Activated T-helper 17 cell treated with anti-CD3 and anti-CD28 coated beads, Interleukin-2, amount 50 U/mL, for 72 hours (primary cell): ENCODE measurements around the gene MCMBP. TPM values are rescaled to one million over a fixed set of nuclear protein-coding genes. Genes with fewer than 3 reads are reported as not detected.
"Not testable (repeated sequence)": the region's sequence is repeated elsewhere in the genome, so short reads cannot be mapped to it uniquely, and the experiment has no call there.

Experiments
- ATAC-seq: fragments of 150-1000 bp; cut with Tn5 transposase; replicated peaks from 2 replicates; pipeline ENCODE4 v1.10.0; 2021; ENCODE audit warnings: mild to moderate bottlenecking, moderate library complexity
- H3K27ac Mint-ChIP-seq: one replicate; pipeline ENCODE4 v1.8.0; 2022; ENCODE audit warnings: mixed read lengths
- H3K27me3 Mint-ChIP-seq: one replicate; pipeline ENCODE4 v1.8.0; 2022; ENCODE audit warnings: mixed read lengths
- H3K36me3 Mint-ChIP-seq: one replicate; pipeline ENCODE4 v1.8.0; 2022; ENCODE audit warnings: low read depth, mild to moderate bottlenecking, mixed read lengths
- H3K4me1 Mint-ChIP-seq: one replicate; pipeline ENCODE4 v1.8.0; 2022; ENCODE audit warnings: mixed read lengths
- H3K4me3 Mint-ChIP-seq: one replicate; pipeline ENCODE4 v1.8.0; 2022; ENCODE audit warnings: mild to moderate bottlenecking, mixed read lengths
- H3K9me3 Mint-ChIP-seq: one replicate; pipeline ENCODE4 v1.8.0; 2022; ENCODE audit warnings: mixed read lengths
- total RNA-seq, 2 donors: library from RNA; stranded (reverse); gene quantifications; one replicate each; pipeline ENCODE4 v1.2.3, GENCODE V29; 2022

Gene MCMBP, protein sequence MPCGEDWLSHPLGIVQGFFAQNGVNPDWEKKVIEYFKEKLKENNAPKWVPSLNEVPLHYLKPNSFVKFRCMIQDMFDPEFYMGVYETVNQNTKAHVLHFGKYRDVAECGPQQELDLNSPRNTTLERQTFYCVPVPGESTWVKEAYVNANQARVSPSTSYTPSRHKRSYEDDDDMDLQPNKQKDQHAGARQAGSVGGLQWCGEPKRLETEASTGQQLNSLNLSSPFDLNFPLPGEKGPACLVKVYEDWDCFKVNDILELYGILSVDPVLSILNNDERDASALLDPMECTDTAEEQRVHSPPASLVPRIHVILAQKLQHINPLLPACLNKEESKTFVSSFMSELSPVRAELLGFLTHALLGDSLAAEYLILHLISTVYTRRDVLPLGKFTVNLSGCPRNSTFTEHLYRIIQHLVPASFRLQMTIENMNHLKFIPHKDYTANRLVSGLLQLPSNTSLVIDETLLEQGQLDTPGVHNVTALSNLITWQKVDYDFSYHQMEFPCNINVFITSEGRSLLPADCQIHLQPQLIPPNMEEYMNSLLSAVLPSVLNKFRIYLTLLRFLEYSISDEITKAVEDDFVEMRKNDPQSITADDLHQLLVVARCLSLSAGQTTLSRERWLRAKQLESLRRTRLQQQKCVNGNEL
- 10 to 100 TPM; 61.2 to 98.8 TPM for total RNA-seq

DNA sequence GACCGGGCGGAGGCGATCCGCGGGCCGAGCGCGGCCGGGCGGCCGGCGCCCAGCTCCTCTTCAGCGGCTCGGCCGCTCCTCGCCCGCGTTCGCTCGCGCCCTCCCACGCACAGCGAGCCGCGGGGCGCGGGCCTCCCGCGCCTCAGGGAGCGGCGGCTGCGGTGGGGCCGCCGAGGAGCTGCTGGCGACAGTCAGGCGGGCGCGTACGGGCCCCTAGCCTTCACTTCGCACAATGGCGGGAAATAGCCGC, at the start of gene MCMBP:
TSS of gene MCMBP (minus strand) at position 234 of the 250 bp plus-strand sequence. CDS start 259 bp downstream, outside the sequence.
- peak within 1 kb of the TSS; percentile 97 for H3K4me3 Mint-ChIP-seq
- H3K9me3 Mint-ChIP-seq, result no peaks in the 10 kb centered on the region
- no peaks in the 10 kb centered on the region for H3K27me3 Mint-ChIP-seq
- ATAC-seq, result no peak
- peaks cover 29% of the 10 kb centered on the region for H3K4me1 Mint-ChIP-seq
- peaks cover 26% of the 10 kb centered on the region for H3K36me3 Mint-ChIP-seq
- H3K27ac Mint-ChIP-seq, result peak within 1 kb of the TSS; percentile 92

DNA sequence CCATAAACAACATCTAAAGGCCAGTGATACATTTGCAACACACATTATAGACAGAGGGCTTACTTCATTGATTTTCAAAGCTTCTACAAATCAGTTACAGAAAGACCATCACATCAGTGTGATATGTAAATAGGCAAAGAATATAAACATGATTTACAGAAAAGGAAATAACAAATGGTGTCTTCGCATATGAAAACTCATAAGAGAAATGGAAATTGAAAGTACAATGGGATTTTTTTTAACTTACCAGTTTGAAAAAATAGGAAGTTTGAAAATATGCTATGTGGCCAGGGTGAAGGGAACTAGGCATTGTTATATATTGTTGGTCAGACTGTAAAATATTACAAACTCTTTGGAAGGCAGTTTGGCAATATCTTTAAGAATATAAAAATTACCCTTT, 47.2 kb upstream of the MCMBP start:
- Mint-ChIP-seq H3K4me1 (peaks cover 6% of the 10 kb centered on the region), H3K36me3 (peaks cover 99% of the 10 kb centered on the region), H3K27me3 (no peaks in the 10 kb centered on the region), H3K4me3 (no peak overlapping the region), H3K9me3 (no peaks in the 10 kb centered on the region), H3K27ac (no peak overlapping the region)
- ATAC-seq, result no peak

DNA sequence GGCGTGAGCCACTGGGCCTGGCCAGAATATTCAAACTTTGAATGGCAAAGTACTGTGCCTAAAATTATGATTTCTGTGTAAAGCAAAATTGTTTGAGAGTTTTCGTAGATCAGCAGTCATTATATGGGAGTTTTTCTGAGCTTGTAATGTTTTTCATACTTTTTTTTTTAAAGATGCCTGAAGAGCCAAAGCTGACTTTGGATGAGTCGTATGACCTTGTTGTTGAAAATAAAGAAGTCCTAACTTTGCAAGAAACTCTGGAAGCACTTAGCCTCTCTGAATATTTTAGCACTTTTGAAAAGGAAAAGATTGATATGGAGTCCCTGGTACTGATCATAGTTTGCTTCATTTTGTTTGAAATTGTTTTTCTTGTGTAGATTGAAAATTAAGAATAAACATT, 46.6 kb upstream of the MCMBP start:
- Mint-ChIP-seq H3K27me3 (no peaks in the 10 kb centered on the region), H3K4me3 (no peak overlapping the region), H3K9me3 (no peaks in the 10 kb centered on the region), H3K36me3 (peaks cover 99% of the 10 kb centered on the region), H3K27ac (no peak overlapping the region), H3K4me1 (peaks cover 6% of the 10 kb centered on the region)
- no peak for ATAC-seq

DNA sequence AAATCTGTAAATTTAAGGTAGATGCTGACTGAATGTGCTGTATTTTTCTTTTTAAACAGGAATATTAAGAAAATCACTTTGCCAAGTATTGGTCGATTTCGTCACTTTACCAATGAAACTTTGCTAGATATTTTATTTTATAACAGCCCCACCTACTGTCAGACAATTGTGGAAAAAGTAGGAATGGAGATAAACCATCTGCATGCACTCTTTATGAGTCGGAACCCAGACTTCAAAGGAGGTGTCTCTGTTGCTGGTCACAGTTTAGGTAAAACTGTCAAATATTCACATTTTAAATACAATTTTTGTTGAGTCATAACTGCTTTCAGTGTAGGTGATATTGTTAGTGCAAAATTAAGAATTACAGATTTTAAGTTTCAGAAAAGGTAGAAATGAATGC, 45.1 kb upstream of the MCMBP start:
- Mint-ChIP-seq H3K27me3 (no peaks in the 10 kb centered on the region), H3K9me3 (no peaks in the 10 kb centered on the region), H3K36me3 (peaks cover 93% of the 10 kb centered on the region), H3K4me1 (peaks cover 6% of the 10 kb centered on the region), H3K27ac (no peak overlapping the region), H3K4me3 (no peak overlapping the region)
- no peak for ATAC-seq

DNA sequence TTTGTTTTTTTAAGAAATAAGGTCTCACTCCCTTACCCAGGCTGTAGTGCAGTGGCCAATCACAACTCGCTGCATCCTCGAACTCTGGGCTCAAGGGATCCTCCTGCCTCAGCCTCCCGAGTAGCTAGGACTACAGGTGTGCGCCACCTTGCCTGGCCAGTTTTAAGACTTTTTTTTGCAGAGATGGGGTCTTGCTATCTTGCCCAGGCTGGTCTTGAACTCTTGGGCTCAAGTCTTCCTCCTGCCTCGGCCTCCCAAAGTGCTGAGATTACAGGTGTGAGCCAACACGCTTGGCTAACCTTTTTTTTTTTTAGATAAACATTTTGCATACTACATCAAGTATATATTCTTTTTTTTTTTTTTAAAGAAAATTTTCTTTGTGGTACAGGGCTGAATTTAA, 38.0 kb upstream of the MCMBP start:
- no peak for ATAC-seq
- Mint-ChIP-seq H3K27ac (no peak overlapping the region), H3K4me1 (no peaks in the 10 kb centered on the region), H3K9me3 (no peaks in the 10 kb centered on the region), H3K4me3 (no peak overlapping the region), H3K36me3 (peaks cover 90% of the 10 kb centered on the region), H3K27me3 (no peaks in the 10 kb centered on the region)

DNA sequence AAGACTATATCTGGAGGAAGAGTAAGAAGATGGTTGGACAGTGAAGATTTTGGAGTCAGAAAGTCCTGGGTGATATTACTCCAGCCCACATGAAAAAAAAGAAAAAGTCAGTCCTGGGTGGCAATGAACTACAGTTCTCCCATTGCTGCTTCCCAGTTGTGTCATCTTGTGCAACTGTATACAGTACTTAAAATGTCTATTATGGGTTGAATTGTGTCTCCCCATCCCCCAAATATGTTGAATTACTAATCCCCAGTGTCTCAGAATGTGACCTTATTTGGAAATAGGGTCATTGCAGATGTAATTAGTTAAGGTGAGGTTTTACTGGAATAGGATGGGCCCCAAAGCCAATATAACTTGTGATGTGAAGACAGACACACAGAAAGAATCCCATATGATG, 35.5 kb upstream of the MCMBP start:
- no peaks in the 10 kb centered on the region for H3K4me1 Mint-ChIP-seq
- no peak for ATAC-seq
- H3K27ac Mint-ChIP-seq, result no peak overlapping the region

DNA sequence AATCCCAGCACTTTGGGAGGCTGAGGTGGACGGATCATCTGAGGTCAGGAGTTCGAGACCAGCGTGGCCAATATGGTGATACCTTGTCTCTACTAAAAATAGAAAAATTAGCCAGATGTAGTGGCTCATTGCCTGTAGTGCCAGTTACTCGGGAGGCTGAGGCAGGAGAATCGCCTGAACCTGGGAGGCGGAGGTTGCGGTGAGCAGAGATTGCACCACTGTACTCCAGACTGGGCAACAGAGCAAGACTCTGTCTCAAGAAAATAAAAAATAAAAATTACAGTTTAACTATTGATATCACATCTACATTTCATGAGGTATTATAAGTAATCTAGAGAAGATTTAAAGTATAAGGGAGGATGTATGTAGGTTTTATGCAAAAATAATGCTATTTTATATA, 35.1 kb upstream of the MCMBP start:
- H3K4me1 Mint-ChIP-seq, ATAC-seq, H3K27ac Mint-ChIP-seq, H3K9me3 Mint-ChIP-seq, H3K27me3 Mint-ChIP-seq, H3K4me3 Mint-ChIP-seq: not testable (repeated sequence)
- H3K36me3 Mint-ChIP-seq, result peaks cover 96% of the 10 kb centered on the region

More for the DNA sequence above, 35.5 kb upstream of the MCMBP start:
- Mint-ChIP-seq H3K27me3 (no peaks in the 10 kb centered on the region), H3K9me3 (no peaks in the 10 kb centered on the region), H3K4me3 (no peak overlapping the region), H3K36me3 (peaks cover 96% of the 10 kb centered on the region)

DNA sequence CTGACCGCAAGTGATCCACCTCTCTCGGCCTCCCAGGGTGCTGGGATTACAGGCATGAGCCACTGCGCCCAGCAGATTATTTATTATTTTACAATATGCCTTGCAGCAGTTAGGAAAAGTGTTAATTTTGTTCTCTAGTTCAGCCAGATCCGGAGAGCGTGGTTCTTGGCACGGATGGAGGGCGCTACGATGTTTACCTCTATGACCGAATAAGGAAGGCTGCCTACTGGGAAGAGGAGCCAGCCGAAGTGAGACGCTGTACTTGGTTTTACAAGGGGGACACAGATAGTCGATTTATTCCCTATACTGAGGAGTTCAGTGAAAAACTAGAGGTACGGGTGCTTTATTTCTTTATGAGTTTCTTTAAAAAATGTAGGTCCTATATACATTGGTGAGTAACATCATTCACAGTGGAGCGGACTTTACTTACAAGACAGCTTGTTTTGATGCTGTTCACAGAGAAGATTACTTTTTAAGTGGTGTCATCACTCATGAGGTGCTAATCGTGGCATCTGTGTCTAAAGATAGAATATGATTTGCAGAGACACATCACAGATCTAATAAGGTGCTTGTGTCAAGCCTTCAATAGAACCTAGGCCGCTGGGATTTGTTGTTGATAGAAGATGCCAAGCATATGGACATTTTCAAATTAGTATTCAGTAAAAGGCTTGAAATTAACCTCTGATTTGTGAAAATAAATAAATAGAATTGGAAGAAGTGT, 31.5 kb upstream of the MCMBP start:
- no peaks in the 10 kb centered on the region for H3K27me3 Mint-ChIP-seq
- ATAC-seq, result no peak
- no peaks in the 10 kb centered on the region for H3K9me3 Mint-ChIP-seq
- H3K4me1 Mint-ChIP-seq, result peaks cover 2% of the 10 kb centered on the region
- no peak overlapping the region for H3K4me3 Mint-ChIP-seq
- H3K27ac Mint-ChIP-seq, result no peak overlapping the region
- peaks cover 91% of the 10 kb centered on the region for H3K36me3 Mint-ChIP-seq

DNA sequence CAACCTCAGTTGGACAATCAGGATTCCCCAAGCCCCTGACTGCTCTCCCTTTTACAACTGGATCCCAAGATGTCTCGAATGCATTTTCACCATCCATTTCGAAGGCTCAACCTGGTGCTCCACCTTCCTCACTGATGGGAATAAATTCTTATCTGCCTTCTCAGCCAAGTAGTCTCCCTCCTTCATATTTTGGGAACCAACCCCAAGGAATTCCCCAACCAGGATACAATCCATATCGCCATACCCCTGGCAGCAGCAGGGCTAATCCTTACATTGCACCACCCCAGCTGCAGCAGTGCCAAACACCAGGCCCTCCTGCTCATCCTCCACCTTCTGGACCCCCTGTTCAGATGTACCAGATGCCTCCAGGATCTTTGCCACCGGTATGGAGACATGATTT, 25.9 kb upstream of the MCMBP start:
- H3K4me3 Mint-ChIP-seq, result peak overlapping the region; percentile 4
- no peak overlapping the region for H3K27ac Mint-ChIP-seq
- H3K4me1 Mint-ChIP-seq, result peaks cover 47% of the 10 kb centered on the region
- H3K9me3 Mint-ChIP-seq, result no peaks in the 10 kb centered on the region
- H3K27me3 Mint-ChIP-seq, result no peaks in the 10 kb centered on the region
- ATAC-seq, result no peak
- H3K36me3 Mint-ChIP-seq, result peaks cover 75% of the 10 kb centered on the region

DNA sequence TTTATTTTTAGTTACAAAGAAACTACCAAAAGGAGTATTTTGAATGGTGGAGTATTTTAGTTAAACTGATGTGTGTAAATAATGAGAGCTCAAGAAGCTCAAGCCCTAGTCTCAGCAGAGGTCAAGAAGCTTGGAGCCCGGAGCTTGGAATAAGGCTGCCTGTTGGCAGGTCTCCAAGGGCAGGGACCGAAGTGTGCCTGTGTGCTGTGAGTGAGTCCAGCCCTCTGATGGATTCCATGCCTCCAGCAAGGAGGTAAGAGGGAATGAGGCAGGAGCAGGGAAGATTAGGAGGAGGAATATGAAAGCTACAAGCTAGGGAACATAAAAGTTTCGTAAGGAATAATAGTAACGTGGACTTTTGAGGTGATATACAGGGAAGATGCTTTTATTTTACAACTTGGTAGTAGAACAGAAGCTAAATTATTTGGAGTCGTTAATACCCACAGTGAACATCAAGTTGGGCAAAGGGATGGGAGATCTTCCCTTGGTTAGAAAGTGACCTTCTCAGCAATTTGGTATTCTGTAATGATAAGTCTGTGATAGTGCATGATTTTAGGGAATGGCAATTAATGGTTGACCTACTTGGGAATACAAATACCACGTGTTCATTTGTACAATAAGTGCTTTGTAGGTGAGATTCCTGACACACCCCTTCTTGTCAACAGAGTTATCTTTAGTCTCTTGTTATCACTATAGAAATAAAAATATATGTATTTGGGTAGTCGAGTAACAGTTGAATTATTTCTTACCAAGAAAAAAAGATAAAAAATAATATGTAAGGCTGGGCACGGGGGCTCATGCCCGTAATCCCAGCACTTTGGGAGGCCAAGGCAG, 24.5 kb upstream of the MCMBP start:
- Mint-ChIP-seq H3K27ac (peak overlapping the region; percentile 56), H3K4me3 (no peak overlapping the region), H3K36me3 (peaks cover 67% of the 10 kb centered on the region), H3K9me3 (peaks cover 3% of the 10 kb centered on the region), H3K27me3 (no peaks in the 10 kb centered on the region), H3K4me1 (peaks cover 51% of the 10 kb centered on the region)
- ATAC-seq, result no peak

DNA sequence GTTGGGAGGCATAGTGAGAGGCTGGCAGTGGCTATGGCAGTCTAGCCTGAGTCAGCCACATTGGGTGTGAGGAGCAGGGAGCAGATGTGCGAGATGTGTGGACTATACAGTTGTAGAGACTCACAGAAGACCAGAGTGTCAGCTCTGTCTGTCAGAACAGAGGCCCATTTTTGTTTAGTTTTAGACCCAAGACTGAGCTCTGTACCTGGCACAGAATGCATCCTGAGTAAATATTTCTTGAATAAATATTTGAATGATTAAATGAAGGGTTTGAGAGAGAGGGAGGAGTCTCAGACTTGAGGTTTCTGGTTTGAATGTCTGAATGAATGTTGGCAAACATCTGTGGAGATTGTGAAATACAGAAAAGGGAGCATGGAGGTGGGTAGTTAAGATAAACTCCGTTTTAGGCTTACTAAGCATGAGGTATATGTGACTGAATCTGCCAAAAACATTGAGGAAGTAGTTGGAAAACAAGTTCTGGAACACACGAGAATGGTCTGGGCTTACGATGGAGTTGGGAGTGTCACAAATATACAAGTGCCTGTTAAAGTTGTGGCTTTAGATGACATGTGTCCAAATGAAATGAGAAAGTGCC, 23.5 kb upstream of the MCMBP start:
- Mint-ChIP-seq H3K36me3 (peaks cover 63% of the 10 kb centered on the region), H3K27me3 (no peaks in the 10 kb centered on the region), H3K4me1 (peaks cover 53% of the 10 kb centered on the region), H3K4me3 (no peak overlapping the region), H3K9me3 (peaks cover 3% of the 10 kb centered on the region), H3K27ac (peak overlapping the region; percentile 56)
- no peak for ATAC-seq

DNA sequence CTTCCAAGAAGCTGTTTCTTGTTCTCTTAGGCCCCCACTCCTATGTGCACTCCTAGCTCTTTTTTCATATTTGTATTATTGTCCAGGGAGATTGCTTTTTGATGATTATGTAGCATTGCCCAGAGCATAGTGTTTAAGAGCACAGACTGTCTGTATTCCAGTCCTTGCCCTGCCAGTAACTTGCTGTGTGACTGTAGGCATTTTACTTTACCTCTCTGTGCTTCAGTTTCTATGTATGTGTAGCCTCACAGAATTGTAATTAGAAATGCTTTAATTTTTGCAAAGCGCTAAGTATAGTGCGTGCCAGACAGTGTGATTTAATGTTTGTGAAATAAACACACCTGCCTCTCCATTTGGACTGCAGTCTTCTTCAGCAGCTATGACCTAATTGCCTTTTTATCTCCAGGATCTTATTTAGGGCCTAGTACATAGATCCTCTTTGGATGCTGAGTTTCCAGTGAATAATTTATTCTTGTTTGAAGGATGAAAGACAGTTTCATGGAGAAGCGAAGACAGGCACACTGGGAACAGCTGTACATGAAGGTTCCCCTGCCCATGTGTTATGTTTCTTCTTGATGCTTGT, 21.3 kb upstream of the MCMBP start:
- Mint-ChIP-seq H3K27me3 (no peaks in the 10 kb centered on the region), H3K9me3 (peaks cover 3% of the 10 kb centered on the region), H3K36me3 (peaks cover 44% of the 10 kb centered on the region), H3K4me3 (peak overlapping the region; percentile 99), H3K4me1 (peaks cover 49% of the 10 kb centered on the region), H3K27ac (peak overlapping the region; percentile 83)
- no peak for ATAC-seq

DNA sequence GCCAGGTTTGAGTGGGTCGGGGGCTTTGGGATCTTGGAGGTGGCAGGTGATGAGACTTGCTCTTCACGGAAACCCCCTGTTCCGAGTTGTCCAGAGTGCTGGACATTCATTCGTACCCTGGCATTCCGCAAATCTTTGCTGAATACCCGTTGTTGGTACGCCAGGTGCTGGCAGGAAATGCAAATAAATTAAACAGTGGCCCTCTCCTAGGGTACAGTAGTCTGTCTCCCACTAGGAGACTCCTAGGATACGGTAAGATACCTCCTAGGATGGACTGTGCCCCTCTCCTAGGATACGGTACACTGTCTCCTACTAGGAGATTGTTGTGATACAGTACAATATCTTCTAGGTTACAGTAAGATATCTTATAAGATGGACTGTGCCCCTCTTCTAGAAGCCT, 20.4 kb upstream of the MCMBP start:
- peaks cover 40% of the 10 kb centered on the region for H3K4me1 Mint-ChIP-seq
- ATAC-seq, result no peak
- peak overlapping the region; percentile 99 for H3K27ac Mint-ChIP-seq
- peaks cover 3% of the 10 kb centered on the region for H3K9me3 Mint-ChIP-seq
- H3K4me3 Mint-ChIP-seq, result peak overlapping the region; percentile 99
- peaks cover 36% of the 10 kb centered on the region for H3K36me3 Mint-ChIP-seq
- H3K27me3 Mint-ChIP-seq, result no peaks in the 10 kb centered on the region
